Breast epithelium (tissue), 4 donors: Measurements from ENCODE around the gene HMCN2. TPM values are rescaled to one million over a fixed set of nuclear protein-coding genes. Genes with fewer than 3 reads are reported as not detected.

ENCODE experiments used
- DNase-seq, 2 donors: peaks; one replicate each; pipeline ENCODE4 v3.0.0-alpha.2; 2019; ENCODE audit warnings: low spot score in 2 of 2
- H3K27ac ChIP-seq, 2 donors: fragments of 200-600 bp; sonication (generic) in 1 of 2; one replicate each; pipeline ENCODE4 v1.5.1; 2016 to 2019; ENCODE audit warnings: mild to moderate bottlenecking in 1 of 2
- H3K27me3 ChIP-seq, 2 donors: fragments of 200-600 bp; sonication (generic) in 1 of 2; one replicate each; pipeline versions ENCODE4 v1.5.1 to v1.6.0; 2017 to 2019; ENCODE audit warnings: control low read depth in 1 of 2, mild to moderate bottlenecking in 1 of 2
- H3K36me3 ChIP-seq: fragments of 200-600 bp; one replicate; pipeline ENCODE4 v1.5.1; 2019
- H3K4me1 ChIP-seq, 2 donors: fragments of 200-600 bp; sonication (generic); one replicate each; pipeline ENCODE4 v1.5.1; 2016 to 2019; ENCODE audit warnings: control low read depth in 1 of 2
- H3K4me3 ChIP-seq, 3 donors: fragments of 200-600 bp; sonication (generic); 1 replicate in 2 of 3; 2 replicates in 1 of 3; pipeline ENCODE4 v1.5.1; 2016 to 2019; ENCODE audit warnings: mild to moderate bottlenecking in 3 of 3, moderate library complexity in 2 of 3
- H3K9me3 ChIP-seq, 2 donors: fragments of 200-600 bp; sonication (generic) in 1 of 2; one replicate each; pipeline ENCODE4 v1.5.1; 2016 to 2019; ENCODE audit warnings: control low read depth in 1 of 2
- POLR2A ChIP-seq: fragments of 450-650 bp; IDR thresholded peaks from one replicate; pipeline ENCODE4 v1.6.1; 2016; ENCODE audit warnings: antibody characterized with exemption, mild to moderate bottlenecking, moderate library complexity
- POLR2AphosphoS5 ChIP-seq, 3 donors: sonication (generic); formaldehyde crosslinking; IDR thresholded peaks; one replicate each; pipeline ENCODE4 v1.6.1; 2017; ENCODE audit warnings: antibody characterized with exemption in 3 of 3
- intact Hi-C: fragments of 100-400 bp; cut with DNase I; formaldehyde crosslinking; loops from one replicate; pipeline ENCODE4 v1.15.1; 2023; ENCODE audit warnings: low total_unique reads
- total RNA-seq, 3 donors: library from RNA; depleted of rRNA; stranded (reverse); fragments of >200 nt; gene quantifications; one replicate each; pipeline ENCODE4 v1.1.0, GENCODE V29; 2016
- TF ChIP-seq, protein P1 (sequence below), 3 donors: fragments of 450-650 bp; IDR thresholded peaks; one replicate each; pipeline ENCODE4 v1.5.1; 2016 to 2017; ENCODE audit warnings: antibody characterized with exemption in 3 of 3, mild to moderate bottlenecking in 3 of 3, moderate library complexity in 3 of 3

HMCN2 gene
- total RNA-seq, 3 donors from 2014 or later: 0.29 to 3.8 (median 0.98) TPM

- H3K4me3 ChIP-seq: no peak overlapping the region
- H3K4me1 ChIP-seq: peaks cover 0 to 9% of the 10 kb centered on the region in 2 donors
- intact Hi-C loops: no loop called here
- no peaks in the 10 kb centered on the region for H3K36me3 ChIP-seq
- DNase-seq: no peak
- no peak overlapping the region for H3K27ac ChIP-seq
- peaks cover 0 to 20% of the 10 kb centered on the region in 2 donors for H3K27me3 ChIP-seq
- H3K9me3 ChIP-seq: peaks cover 16 to 17% of the 10 kb centered on the region in 2 donors
- TF ChIP-seq POLR2A: no peak
- no peak for TF ChIP-seq POLR2AphosphoS5 (IDR thresholded peaks at IDR 0.05)
- TF ChIP-seq, protein P1, sequence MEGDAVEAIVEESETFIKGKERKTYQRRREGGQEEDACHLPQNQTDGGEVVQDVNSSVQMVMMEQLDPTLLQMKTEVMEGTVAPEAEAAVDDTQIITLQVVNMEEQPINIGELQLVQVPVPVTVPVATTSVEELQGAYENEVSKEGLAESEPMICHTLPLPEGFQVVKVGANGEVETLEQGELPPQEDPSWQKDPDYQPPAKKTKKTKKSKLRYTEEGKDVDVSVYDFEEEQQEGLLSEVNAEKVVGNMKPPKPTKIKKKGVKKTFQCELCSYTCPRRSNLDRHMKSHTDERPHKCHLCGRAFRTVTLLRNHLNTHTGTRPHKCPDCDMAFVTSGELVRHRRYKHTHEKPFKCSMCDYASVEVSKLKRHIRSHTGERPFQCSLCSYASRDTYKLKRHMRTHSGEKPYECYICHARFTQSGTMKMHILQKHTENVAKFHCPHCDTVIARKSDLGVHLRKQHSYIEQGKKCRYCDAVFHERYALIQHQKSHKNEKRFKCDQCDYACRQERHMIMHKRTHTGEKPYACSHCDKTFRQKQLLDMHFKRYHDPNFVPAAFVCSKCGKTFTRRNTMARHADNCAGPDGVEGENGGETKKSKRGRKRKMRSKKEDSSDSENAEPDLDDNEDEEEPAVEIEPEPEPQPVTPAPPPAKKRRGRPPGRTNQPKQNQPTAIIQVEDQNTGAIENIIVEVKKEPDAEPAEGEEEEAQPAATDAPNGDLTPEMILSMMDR (IDR thresholded peaks at IDR 0.05): no peak
Measured at GRCh38 chr9:130437011-130437789, 171.6 kb downstream of the HMCN2 start.

DNA sequence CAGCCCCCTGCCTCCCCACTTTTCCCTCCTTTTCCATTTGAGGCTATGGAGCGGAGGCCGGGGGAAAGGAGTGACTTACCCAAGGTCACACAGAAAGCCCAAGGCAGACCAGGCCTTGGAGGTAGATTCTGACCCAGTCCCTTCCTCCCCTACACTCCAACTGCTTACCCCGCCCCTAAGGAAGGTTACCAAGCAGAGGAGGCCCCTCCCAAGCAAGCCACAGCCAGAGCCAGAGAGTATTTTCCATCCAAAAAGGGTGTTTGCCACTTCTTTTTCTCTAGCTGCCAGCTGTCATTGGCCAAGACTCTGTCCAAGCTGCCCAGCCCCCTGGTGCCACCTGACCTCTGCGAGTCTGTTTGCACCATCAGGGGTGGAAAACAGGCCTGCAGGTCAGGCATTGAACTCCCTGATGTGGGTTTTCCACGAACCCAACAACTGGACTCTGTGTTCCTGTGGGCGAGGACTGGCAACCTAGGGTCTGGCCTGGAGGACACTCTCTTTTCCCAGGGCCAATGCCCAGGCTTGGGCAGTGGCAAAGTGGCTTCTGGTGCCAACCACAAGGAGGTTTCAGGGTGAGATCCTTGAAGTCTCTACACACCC, 172.9 kb downstream of the HMCN2 start:
- intact Hi-C loops: no loop called here
- peaks cover 16 to 17% of the 10 kb centered on the region in 2 donors for H3K9me3 ChIP-seq
- H3K36me3 ChIP-seq: no peaks in the 10 kb centered on the region
- H3K4me1 ChIP-seq: peaks cover 0 to 1% of the 10 kb centered on the region in 2 donors
- no peak overlapping the region for H3K27ac ChIP-seq
- DNase-seq: no peak
- peaks cover 0 to 7% of the 10 kb centered on the region in 2 donors for H3K27me3 ChIP-seq
- H3K4me3 ChIP-seq: no peak overlapping the region
- no peak for TF ChIP-seq POLR2A

GRCh38 chr9:130441031-130441430, 175.5 kb downstream of the HMCN2 start:
- TF ChIP-seq, protein P1 (IDR thresholded peaks at IDR 0.05): no peak
- TF ChIP-seq POLR2A (no peak), POLR2AphosphoS5 (IDR thresholded peaks at IDR 0.05) (no peak)
- DNase-seq: no peak
- Histone ChIP-seq H3K27ac (no peak overlapping the region), H3K4me3 (no peak overlapping the region), H3K27me3 (no peaks in the 10 kb centered on the region), H3K4me1 (peaks cover 6 to 8% of the 10 kb centered on the region in 2 donors), H3K36me3 (no peaks in the 10 kb centered on the region), H3K9me3 (peaks cover 16 to 17% of the 10 kb centered on the region in 2 donors)
- intact Hi-C loops: no loop called here

- DNase-seq: no peak
- intact Hi-C loops: no loop called here
- no peak overlapping the region for H3K27ac ChIP-seq
- no peaks in the 10 kb centered on the region for H3K36me3 ChIP-seq
- peaks cover 17 to 20% of the 10 kb centered on the region in 2 donors for H3K4me1 ChIP-seq
- H3K4me3 ChIP-seq: no peak overlapping the region
- TF ChIP-seq, protein P1 (IDR thresholded peaks at IDR 0.05): no peak
- TF ChIP-seq POLR2AphosphoS5 (IDR thresholded peaks at IDR 0.05) (no peak), POLR2A (no peak)
- no peaks in the 10 kb centered on the region for H3K27me3 ChIP-seq
- H3K9me3 ChIP-seq: peaks cover 16 to 17% of the 10 kb centered on the region in 2 donors
Measured at GRCh38 chr9:130442746-130443455, 177.3 kb downstream of the HMCN2 start.

GRCh38 chr9:130443456-130443801, 177.9 kb downstream of the HMCN2 start:
- Histone ChIP-seq H3K9me3 (peaks cover 16 to 17% of the 10 kb centered on the region in 2 donors), H3K4me1 (peaks cover 21 to 25% of the 10 kb centered on the region in 2 donors), H3K27me3 (no peaks in the 10 kb centered on the region), H3K4me3 (no peak overlapping the region), H3K27ac (peak overlapping the region in 1 of 2 donors; percentile 92), H3K36me3 (no peaks in the 10 kb centered on the region)
- intact Hi-C loops: no loop called here
- no peak for DNase-seq
- TF ChIP-seq POLR2A (no peak), POLR2AphosphoS5 (IDR thresholded peaks at IDR 0.05) (no peak)
- TF ChIP-seq, protein P1 (IDR thresholded peaks at IDR 0.05): no peak
